Measurements from ENCODE around the gene MIF4GD. TPM values are rescaled to one million over a fixed set of nuclear protein-coding genes. Genes with fewer than 3 reads are reported as not detected.

Gene MIF4GD
- total and polyA plus RNA-seq, 2 experiments from 2014 or later: 12.4 to 23.6 TPM

- Histone ChIP-seq H3K4me2 (no peak overlapping the region), H3K27me3 (no peaks in the 10 kb centered on the region), H4K20me1 (ENCODE audit: insufficient read depth, poor library complexity, severe bottlenecking) (no peaks in the 10 kb centered on the region), H3K4me1 (ENCODE audit: insufficient read depth) (peaks cover 7% of the 10 kb centered on the region), H3K9me2 (replicated peaks; ENCODE audit: insufficient read depth) (no peaks in the 10 kb centered on the region), H3K36me3 (replicated peaks; ENCODE audit: insufficient read depth, low read depth) (no peaks in the 10 kb centered on the region), H3K79me2 (peaks cover 20% of the 10 kb centered on the region), H2AFZ (no peak overlapping the region), H3K27ac (no peak overlapping the region), H3K9me3 (ENCODE audit: low read depth) (no peaks in the 10 kb centered on the region), H3K4me3 (no peak overlapping the region)
- DNase-seq (ENCODE audit: low spot score): no peak
- 94% methylated on average over 17 of the region's 17 CpGs for WGBS (ENCODE audit: low lambda C conversion rate, missing lambda C conversion rate)
- TF ChIP-seq CTCF (IDR thresholded peaks at IDR 0.05; ENCODE audit: poor library complexity) (no peak), EZH2phosphoT487 (IDR thresholded peaks at IDR 0.05; ENCODE audit: low read depth, severe bottlenecking, unreplicated experiment) (no peak), EZH2 (IDR thresholded peaks at IDR 0.05; ENCODE audit: borderline replicate concordance) (no peak)
Observed at GRCh38 chr17:75265614-75266315, 5.3 kb downstream of the MIF4GD start.

GRCh38 chr17:75263055-75263454, 8.0 kb downstream of the MIF4GD start:
- 96% methylated on average over 4 of the region's 4 CpGs for WGBS (ENCODE audit: low lambda C conversion rate, missing lambda C conversion rate)
- no peak overlapping the region for H3K27ac ChIP-seq
- H3K9me2 ChIP-seq (replicated peaks; ENCODE audit: insufficient read depth): no peaks in the 10 kb centered on the region
- H3K4me1 ChIP-seq (ENCODE audit: insufficient read depth): peaks cover 8% of the 10 kb centered on the region
- no peak for TF ChIP-seq EZH2phosphoT487 (IDR thresholded peaks at IDR 0.05; ENCODE audit: low read depth, severe bottlenecking, unreplicated experiment)
- TF ChIP-seq CTCF (IDR thresholded peaks at IDR 0.05; ENCODE audit: poor library complexity): no peak
- TF ChIP-seq EZH2 (IDR thresholded peaks at IDR 0.05; ENCODE audit: borderline replicate concordance): no peak
- DNase-seq (ENCODE audit: low spot score): no peak
- no peaks in the 10 kb centered on the region for H3K27me3 ChIP-seq
- no peaks in the 10 kb centered on the region for H3K9me3 ChIP-seq (ENCODE audit: low read depth)
- no peak overlapping the region for H2AFZ ChIP-seq
- H3K4me2 ChIP-seq: peak overlapping the region; percentile 85
- no peak overlapping the region for H3K4me3 ChIP-seq
- H3K36me3 ChIP-seq (replicated peaks; ENCODE audit: insufficient read depth, low read depth): no peaks in the 10 kb centered on the region
- peaks cover 11% of the 10 kb centered on the region for H4K20me1 ChIP-seq (ENCODE audit: insufficient read depth, poor library complexity, severe bottlenecking)
- H3K79me2 ChIP-seq: peaks cover 47% of the 10 kb centered on the region

GRCh38 chr17:75262112-75262606, 8.9 kb downstream of the MIF4GD start:
- Histone ChIP-seq H3K9me3 (ENCODE audit: low read depth) (no peaks in the 10 kb centered on the region), H3K4me2 (peak overlapping the region; percentile 85), H3K36me3 (replicated peaks; ENCODE audit: insufficient read depth, low read depth) (no peaks in the 10 kb centered on the region), H3K9me2 (replicated peaks; ENCODE audit: insufficient read depth) (no peaks in the 10 kb centered on the region), H3K4me3 (peak overlapping the region; percentile 77), H3K27me3 (no peaks in the 10 kb centered on the region), H3K27ac (peak overlapping the region; percentile 97), H3K79me2 (peaks cover 55% of the 10 kb centered on the region), H4K20me1 (ENCODE audit: insufficient read depth, poor library complexity, severe bottlenecking) (peaks cover 11% of the 10 kb centered on the region), H2AFZ (peak overlapping the region; percentile 65), H3K4me1 (ENCODE audit: insufficient read depth) (peaks cover 8% of the 10 kb centered on the region)
- 2% methylated on average over 23 of the region's 23 CpGs for WGBS (ENCODE audit: low lambda C conversion rate, missing lambda C conversion rate)
- DNase-seq (ENCODE audit: low spot score): peak; percentile 33
- no peak for TF ChIP-seq CTCF (IDR thresholded peaks at IDR 0.05; ENCODE audit: poor library complexity)
- TF ChIP-seq EZH2 (IDR thresholded peaks at IDR 0.05; ENCODE audit: borderline replicate concordance): no peak
- no peak for TF ChIP-seq EZH2phosphoT487 (IDR thresholded peaks at IDR 0.05; ENCODE audit: low read depth, severe bottlenecking, unreplicated experiment)
